Kidney capillary endothelial cell (primary cell): ENCODE data around the gene MMAB.

Experiments used
- DNase-seq: peaks from one replicate; pipeline ENCODE4 v3.0.0-alpha.2; 2018; ENCODE audit warnings: low spot score

MMAB gene

GRCh38 chr12:109583733-109584132, 10.4 kb upstream of the MMAB start:
- DNase-seq, result no peak

- DNase-seq, result no peak
Measured at GRCh38 chr12:109582636-109583035, 9.3 kb upstream of the MMAB start.

GRCh38 chr12:109581856-109582255, 8.6 kb upstream of the MMAB start:
- no peak for DNase-seq

GRCh38 chr12:109581334-109581691, 8.0 kb upstream of the MMAB start:
- DNase-seq, result no peak

GRCh38 chr12:109580684-109581333, 7.5 kb upstream of the MMAB start:
- DNase-seq, result no peak

- DNase-seq, result no peak
Measured at GRCh38 chr12:109580272-109580671, 7.0 kb upstream of the MMAB start.

GRCh38 chr12:109579639-109580038, 6.3 kb upstream of the MMAB start:
- no peak for DNase-seq

- DNase-seq, result no peak
Measured at GRCh38 chr12:109578330-109578927, 5.1 kb upstream of the MMAB start.

- no peak for DNase-seq
Measured at GRCh38 chr12:109577311-109577710, 4.0 kb upstream of the MMAB start.

- DNase-seq, result no peak
Measured at GRCh38 chr12:109575683-109576082, 2.4 kb upstream of the MMAB start.

GRCh38 chr12:109573914-109574244, 575 bp upstream of the MMAB start:
- DNase-seq, result no peak

- DNase-seq, result no peak
Measured at GRCh38 chr12:109572506-109572845, 828 bp downstream of the MMAB start.

GRCh38 chr12:109571773-109572505, 1.4 kb downstream of the MMAB start:
- no peak for DNase-seq

GRCh38 chr12:109568486-109568885, 4.8 kb downstream of the MMAB start:
- DNase-seq, result no peak

- DNase-seq, result no peak
Measured at GRCh38 chr12:109567967-109568366, 5.3 kb downstream of the MMAB start.

GRCh38 chr12:109567296-109567695, 6.0 kb downstream of the MMAB start:
- no peak for DNase-seq

GRCh38 chr12:109566424-109566823, 6.9 kb downstream of the MMAB start:
- DNase-seq, result no peak

GRCh38 chr12:109563291-109564284, 9.7 kb downstream of the MMAB start:
- DNase-seq, result no peak

GRCh38 chr12:109562871-109563270, 10.4 kb downstream of the MMAB start:
- DNase-seq, result no peak

GRCh38 chr12:109561711-109562030, 11.6 kb downstream of the MMAB start:
- DNase-seq, result no peak

GRCh38 chr12:109560867-109561710, 12.2 kb downstream of the MMAB start:
- DNase-seq, result no peak

GRCh38 chr12:109559601-109560000, 13.7 kb downstream of the MMAB start:
- DNase-seq, result no peak
